ENCODE data around the gene HECTD4. TPM values are rescaled to one million over a fixed set of nuclear protein-coding genes. Genes with fewer than 3 reads are reported as not detected.
"Not testable (repeated sequence)": the region's sequence is repeated elsewhere in the genome, so short reads cannot be mapped to it uniquely, and the experiment has no call there.

The HECTD4 gene
- total RNA-seq, 1 donor from 2014 or later, result 63.3 TPM

GRCh38 chr12:112226768-112227167 is 155.5 kb downstream of the HECTD4 start:
- Mint-ChIP-seq H3K4me3 (ENCODE audit: unreplicated experiment) (no peak overlapping the region), H3K4me1 (ENCODE audit: unreplicated experiment) (no peaks in the 10 kb centered on the region), H3K9me3 (ENCODE audit: unreplicated experiment) (no peaks in the 10 kb centered on the region), H3K27ac (ENCODE audit: unreplicated experiment) (no peak overlapping the region), H3K27me3 (ENCODE audit: unreplicated experiment) (no peaks in the 10 kb centered on the region), H3K36me3 (ENCODE audit: unreplicated experiment) (peaks cover 39% of the 10 kb centered on the region)
- TF ChIP-seq CTCF (IDR thresholded peaks at IDR 0.05), result no peak
- no peak for DNase-seq (ENCODE audit: extremely low spot score, unreplicated experiment)

GRCh38 chr12:112220628-112221027 is 161.6 kb downstream of the HECTD4 start:
- DNase-seq (ENCODE audit: extremely low spot score, unreplicated experiment); H3K4me3 Mint-ChIP-seq (ENCODE audit: unreplicated experiment); H3K4me1 Mint-ChIP-seq (ENCODE audit: unreplicated experiment); H3K9me3 Mint-ChIP-seq (ENCODE audit: unreplicated experiment); H3K27me3 Mint-ChIP-seq (ENCODE audit: unreplicated experiment); H3K27ac Mint-ChIP-seq (ENCODE audit: unreplicated experiment): not testable (repeated sequence)
- peaks cover 34% of the 10 kb centered on the region for H3K36me3 Mint-ChIP-seq (ENCODE audit: unreplicated experiment)

- Mint-ChIP-seq H3K27ac (ENCODE audit: unreplicated experiment) (no peak overlapping the region), H3K4me1 (ENCODE audit: unreplicated experiment) (peaks cover 2% of the 10 kb centered on the region), H3K9me3 (ENCODE audit: unreplicated experiment) (no peaks in the 10 kb centered on the region), H3K36me3 (ENCODE audit: unreplicated experiment) (peaks cover 42% of the 10 kb centered on the region), H3K4me3 (ENCODE audit: unreplicated experiment) (no peak overlapping the region), H3K27me3 (ENCODE audit: unreplicated experiment) (no peaks in the 10 kb centered on the region)
- no peak for DNase-seq (ENCODE audit: extremely low spot score, unreplicated experiment)
- TF ChIP-seq CTCF (IDR thresholded peaks at IDR 0.05), result no peak
Measured at GRCh38 chr12:112219195-112219594, 163.0 kb downstream of the HECTD4 start.

GRCh38 chr12:112218150-112218549 is 164.1 kb downstream of the HECTD4 start:
- Mint-ChIP-seq H3K9me3 (ENCODE audit: unreplicated experiment) (no peaks in the 10 kb centered on the region), H3K27me3 (ENCODE audit: unreplicated experiment) (no peaks in the 10 kb centered on the region), H3K4me3 (ENCODE audit: unreplicated experiment) (no peak overlapping the region), H3K36me3 (ENCODE audit: unreplicated experiment) (peaks cover 40% of the 10 kb centered on the region), H3K27ac (ENCODE audit: unreplicated experiment) (no peak overlapping the region), H3K4me1 (ENCODE audit: unreplicated experiment) (peaks cover 2% of the 10 kb centered on the region)
- DNase-seq (ENCODE audit: extremely low spot score, unreplicated experiment), result no peak
- no peak for TF ChIP-seq CTCF (IDR thresholded peaks at IDR 0.05)

- no peaks in the 10 kb centered on the region for H3K27me3 Mint-ChIP-seq (ENCODE audit: unreplicated experiment)
- H3K4me1 Mint-ChIP-seq (ENCODE audit: unreplicated experiment), result peaks cover 2% of the 10 kb centered on the region
- H3K36me3 Mint-ChIP-seq (ENCODE audit: unreplicated experiment), result peaks cover 35% of the 10 kb centered on the region
Measured at GRCh38 chr12:112217647-112218046, 164.6 kb downstream of the HECTD4 start.

More at GRCh38 chr12:112217647-112218046, 164.6 kb downstream of the HECTD4 start:
- Mint-ChIP-seq H3K4me3 (ENCODE audit: unreplicated experiment) (no peak overlapping the region), H3K27ac (ENCODE audit: unreplicated experiment) (no peak overlapping the region), H3K9me3 (ENCODE audit: unreplicated experiment) (no peaks in the 10 kb centered on the region)
- no peak for DNase-seq (ENCODE audit: extremely low spot score, unreplicated experiment)
- TF ChIP-seq CTCF (IDR thresholded peaks at IDR 0.05), result no peak
